ENCODE data around the gene COMMD7. TPM values are rescaled to one million over a fixed set of nuclear protein-coding genes. Genes with fewer than 3 reads are reported as not detected.

COMMD7 gene
- total and polyA plus RNA-seq, 2 of the 4 experiments (the other 2 are of a cell fraction) = 51.8 to 67.5 TPM

DNA sequence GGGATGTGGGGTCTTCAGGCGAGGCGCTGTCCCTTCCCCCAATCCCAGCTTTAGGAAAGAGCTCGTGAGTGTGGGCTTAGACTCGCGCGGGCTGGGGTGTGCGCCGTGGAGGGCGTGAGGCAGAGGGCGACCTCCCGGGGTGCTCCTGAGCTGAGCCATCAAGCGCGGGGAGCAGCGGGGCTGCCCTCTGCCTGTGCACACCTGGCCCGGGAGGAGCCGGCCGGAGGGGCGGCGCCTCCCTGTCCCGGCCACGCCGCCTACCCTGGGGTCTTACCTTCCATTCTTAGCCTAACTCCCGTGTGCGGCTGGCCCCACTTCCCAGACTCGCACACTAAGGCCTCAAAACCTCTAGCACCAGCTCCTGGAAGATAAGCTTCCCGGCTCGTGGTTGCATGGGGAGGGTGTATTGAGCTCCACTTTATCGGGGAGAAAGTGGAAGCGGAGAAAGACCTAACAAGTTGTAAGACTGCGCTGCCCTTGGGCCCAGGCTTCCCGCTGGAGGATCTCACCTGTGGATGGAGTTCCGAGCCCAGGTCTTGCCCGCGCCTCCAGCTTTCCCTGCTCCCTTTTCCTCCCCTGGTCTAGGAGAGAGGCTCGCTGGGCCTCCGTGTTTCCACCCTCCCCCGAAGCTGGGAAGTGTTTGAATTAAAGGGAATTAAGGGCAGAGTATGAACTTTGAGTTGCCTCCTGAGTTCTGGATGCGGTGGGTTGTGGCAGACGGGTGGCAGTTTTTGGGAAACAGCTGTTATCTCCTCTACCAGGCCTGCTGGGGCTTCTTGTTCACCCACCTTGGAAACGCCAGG, 20.1 kb upstream of the COMMD7 start:
- Histone ChIP-seq H3K4ac (ENCODE audit: low read depth, low read length) (peak overlapping the region; percentile 40; the same call in 1 of the 2 replicates), H3K79me1 (ENCODE audit: low read depth in 1 of 2, low read length in 2 of 2) (peaks cover 7 to 47% of the 10 kb centered on the region in 2 experiments; a peak in 3 of 4 replicates), H3K18ac (ENCODE audit: low read depth, low read length) (no peak overlapping the region), H3K36me3 (ENCODE audit: control insufficient read depth, insufficient read depth, low read length) (no peaks in the 10 kb centered on the region), H4K20me1 (ENCODE audit: insufficient read depth, low read length) (no peaks in the 10 kb centered on the region), H2AFZ (replicated peaks; ENCODE audit: low read length, poor library complexity) (peak overlapping the region; percentile 94), H2BK20ac (ENCODE audit: low read depth, low read length) (no peak overlapping the region), H3K9me3 (ENCODE audit: control insufficient read depth, insufficient read depth, low read length) (no peaks in the 10 kb centered on the region), H4K5ac (ENCODE audit: low read depth, low read length) (no peak overlapping the region), H3K9me1 (ENCODE audit: insufficient read depth, low read length) (peaks cover 12% of the 10 kb centered on the region; the same call in 1 of the 2 replicates), H3K23ac (ENCODE audit: low read depth, low read length) (peak overlapping the region; percentile 92), H2AK9ac (replicated peaks; ENCODE audit: low read depth, low read length, poor library complexity) (peak overlapping the region; percentile 92), H4K91ac (ENCODE audit: insufficient read depth, low read depth, low read length) (0 out of 2 replicates have a peak overlapping the region, but pooled peaks have one; percentile 49), H3K4me1 (ENCODE audit: control insufficient read depth, insufficient read depth, low read length) (peaks cover 5% of the 10 kb centered on the region; the same call in 1 of the 2 replicates), H3K14ac (replicated peaks; ENCODE audit: low read depth, low read length) (peak overlapping the region; percentile 78), H2AK5ac (ENCODE audit: low read depth, low read length) (peak overlapping the region; percentile 49), H3K9ac (ENCODE audit: low read depth, low read length) (peak overlapping the region; percentile 84), H3K56ac (ENCODE audit: extremely low read depth, insufficient read depth, low read length) (no peak overlapping the region), H3K4me2 (ENCODE audit: low read depth, low read length) (peak overlapping the region; percentile 99), H3K27me3 (ENCODE audit: control insufficient read depth, insufficient read depth, low read length) (no peaks in the 10 kb centered on the region), H2BK120ac (ENCODE audit: low read depth, low read length) (no peak overlapping the region; the same call in 1 of the 2 replicates), H3K27ac (ENCODE audit: insufficient read depth, low read length) (peak overlapping the region; percentile 44; the same call in 1 of the 2 replicates), H2BK15ac (ENCODE audit: low read depth, low read length) (no peak overlapping the region), H2BK5ac (ENCODE audit: low read depth, low read length, poor library complexity, severe bottlenecking) (no peak overlapping the region), H3K4me3 (ENCODE audit: insufficient read depth, low read depth, low read length) (peak overlapping the region; percentile 90), H4K8ac (ENCODE audit: low read depth in 2 of 2, low read length in 2 of 2) (peak overlapping the region; percentile 16 to 79; a peak in 1 of 4 replicates)
- BruUV-seq (replicated peaks) = no TSS peak
- ATAC-seq (ENCODE audit: low read depth) (no peak), DNase-seq (no peak)
- dilution Hi-C loops (cut with HindIII; ENCODE audit: low sequenced_read_pairs, unreplicated experiment) (no loop called here), in situ Hi-C loops (cut with MboI; ENCODE audit: low sequenced_read_pairs) (no loop called here), intact Hi-C loops (cut with micrococcal nuclease) (loop anchor here (2.0 to 10.0 kb wide), 3 partner anchors 79 to 259 kb away; partner anchors contain the start of gene C20orf203)
- POLR2A ChIA-PET (ENCODE audit: unreplicated experiment) = no interaction called here
- WGBS, 2 experiments (ENCODE audit: extremely low coverage in 2 of 2, insufficient read length in 1 of 2) = no CpG with 5 or more reads among the region's 40 CpGs
- CTCF ChIA-PET = interaction anchor here (0.6 to 2.5 kb wide), 6 partner anchors 15 to 875 kb away, joined by 3 to 7 read pairs (median 4); partner anchors contain the start of gene C20orf203
- no peak for TF ChIP-seq NFE2L2 (IDR thresholded peaks at IDR 0.05; ENCODE audit: low read depth, low read length)
- TF ChIP-seq POLR2A (IDR thresholded peaks at IDR 0.05; ENCODE audit: low read depth, low read length) = no peak

Data from IMR-90 (cell line).